GM18502 (cell line): ENCODE data around the gene GRAMD4.
"Not testable (repeated sequence)": the region's sequence is repeated elsewhere in the genome, so short reads cannot be mapped to it uniquely, and the experiment has no call there.

Experiments
- ATAC-seq: cut with Tn5 transposase; IDR thresholded peaks from one replicate; pipeline ENCODE4 v1.9.1; 2021; ENCODE audit warnings: mild to moderate bottlenecking; ENCODE audit not compliant: unreplicated experiment, poor library complexity

Gene GRAMD4

DNA sequence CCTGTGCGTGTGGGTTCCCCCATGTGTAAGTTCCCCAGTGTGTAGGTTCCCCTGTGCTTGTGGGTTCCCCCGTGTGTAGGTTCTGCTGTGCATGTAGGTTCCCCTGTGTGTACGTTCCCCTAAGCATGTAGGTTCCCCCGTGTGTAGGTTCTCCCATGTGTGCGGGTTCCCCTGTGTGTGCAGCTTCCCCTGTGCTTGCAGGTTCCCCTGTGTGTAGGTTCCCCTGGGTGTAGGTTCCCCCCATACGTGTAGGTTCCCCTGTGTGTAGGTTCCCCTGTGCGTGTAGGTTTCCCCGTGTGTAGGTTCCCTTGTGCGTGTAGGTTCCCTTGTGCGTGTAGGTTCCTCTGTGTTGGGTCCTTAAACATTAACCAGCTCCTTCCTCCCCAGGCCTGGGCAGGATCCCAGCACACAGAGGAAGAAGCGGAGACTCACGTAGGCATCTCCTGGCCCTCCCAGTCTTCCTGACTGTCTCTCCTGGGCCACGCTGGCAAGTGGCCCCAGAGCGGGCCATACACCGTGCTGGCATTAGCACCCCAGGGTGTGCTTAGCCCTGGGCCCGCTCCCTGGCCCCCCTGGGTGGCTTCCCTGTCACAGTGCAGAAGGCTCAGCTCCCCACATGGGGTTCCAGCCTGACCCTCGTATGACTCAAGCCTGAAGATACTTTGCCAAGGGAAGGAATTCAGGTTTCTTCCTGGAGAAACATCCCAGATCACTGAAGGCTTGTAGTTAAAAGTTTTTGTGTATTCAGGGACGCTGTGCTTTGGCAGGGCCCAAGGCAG, 2.8 kb upstream of the GRAMD4 start:
- ATAC-seq, result no peak

DNA sequence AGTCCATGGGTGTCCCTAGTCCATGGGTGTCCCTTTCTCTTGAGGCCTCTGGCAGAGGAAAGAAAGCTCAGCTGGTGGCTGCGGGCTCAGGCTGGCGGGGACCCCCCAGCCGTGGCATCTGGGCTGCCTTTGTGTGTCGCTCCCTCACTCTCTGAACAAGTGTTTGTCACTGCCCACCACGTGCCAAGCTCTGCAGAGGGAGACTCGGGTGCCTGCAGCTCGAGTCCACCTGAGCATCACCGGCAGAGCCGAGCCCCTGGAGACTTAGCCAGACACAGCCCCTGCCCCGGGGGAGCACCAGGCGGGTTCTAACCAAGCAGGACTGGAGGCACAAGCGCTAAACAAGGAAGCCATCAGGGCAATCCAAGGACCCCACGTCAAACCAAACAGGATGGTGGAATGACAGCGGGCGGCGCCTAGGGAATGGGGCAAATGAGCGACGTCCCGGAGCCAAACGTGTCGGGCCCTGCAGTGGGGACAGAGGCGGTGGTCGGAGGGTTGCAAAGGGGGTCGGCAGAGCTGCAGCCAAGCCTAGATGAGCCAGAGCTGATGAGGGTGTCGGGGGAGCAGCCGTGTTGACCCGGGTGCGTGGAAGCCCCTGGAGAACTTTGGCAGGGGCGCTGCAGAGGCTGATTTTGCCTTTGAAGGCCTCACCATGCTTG, 2.1 kb upstream of the GRAMD4 start:
- ATAC-seq, result no peak

DNA sequence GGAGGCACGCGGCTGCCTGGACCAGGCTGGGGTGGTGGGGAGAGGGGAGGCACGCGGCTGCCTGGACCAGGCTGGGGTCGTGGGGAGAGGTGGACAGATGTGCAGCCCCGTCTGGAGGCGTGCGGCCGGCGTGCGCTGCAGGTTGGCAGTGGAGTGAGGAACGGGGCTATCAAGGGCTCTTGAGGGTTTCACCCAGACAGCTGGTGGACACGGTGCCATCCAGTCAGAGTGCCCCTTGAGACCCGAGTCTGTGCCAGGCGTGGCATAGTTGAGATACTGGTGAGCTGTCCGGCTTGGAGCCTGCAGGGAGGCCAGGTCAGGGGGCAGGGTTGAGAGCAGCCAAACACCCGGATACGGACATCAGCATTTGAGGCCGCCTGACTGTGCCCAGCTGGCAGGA, 1.5 kb upstream of the GRAMD4 start:
- ATAC-seq, result no peak

DNA sequence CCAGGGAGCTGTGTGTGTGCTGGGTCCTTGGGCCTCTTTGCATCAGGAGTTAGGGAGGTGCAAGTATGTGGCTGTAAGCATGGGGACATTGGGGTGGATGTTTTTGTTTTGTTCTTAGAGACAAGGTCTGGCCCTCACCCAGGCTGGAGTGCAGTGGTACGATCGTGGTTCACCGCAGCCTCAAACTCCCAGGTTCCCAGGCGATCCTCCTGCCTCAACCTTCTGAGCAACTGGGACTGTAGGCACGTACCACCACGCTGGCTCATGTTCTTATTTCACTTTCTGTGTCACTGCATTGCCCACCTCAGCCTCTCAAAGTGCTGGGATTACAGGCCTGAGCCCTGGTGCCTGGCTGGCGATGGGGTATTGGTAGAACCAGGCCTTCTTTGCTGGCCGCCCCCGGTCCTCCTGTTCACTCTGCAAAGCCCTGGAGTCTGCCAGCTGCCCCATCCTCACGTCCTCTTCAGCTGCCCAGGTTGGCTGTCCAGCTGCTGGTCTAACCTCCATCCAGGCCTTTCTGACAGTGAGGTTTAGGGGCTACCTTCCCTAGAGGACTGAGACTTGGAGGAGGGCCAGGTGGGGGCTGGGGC, 851 bp upstream of the GRAMD4 start:
- no peak for ATAC-seq

DNA sequence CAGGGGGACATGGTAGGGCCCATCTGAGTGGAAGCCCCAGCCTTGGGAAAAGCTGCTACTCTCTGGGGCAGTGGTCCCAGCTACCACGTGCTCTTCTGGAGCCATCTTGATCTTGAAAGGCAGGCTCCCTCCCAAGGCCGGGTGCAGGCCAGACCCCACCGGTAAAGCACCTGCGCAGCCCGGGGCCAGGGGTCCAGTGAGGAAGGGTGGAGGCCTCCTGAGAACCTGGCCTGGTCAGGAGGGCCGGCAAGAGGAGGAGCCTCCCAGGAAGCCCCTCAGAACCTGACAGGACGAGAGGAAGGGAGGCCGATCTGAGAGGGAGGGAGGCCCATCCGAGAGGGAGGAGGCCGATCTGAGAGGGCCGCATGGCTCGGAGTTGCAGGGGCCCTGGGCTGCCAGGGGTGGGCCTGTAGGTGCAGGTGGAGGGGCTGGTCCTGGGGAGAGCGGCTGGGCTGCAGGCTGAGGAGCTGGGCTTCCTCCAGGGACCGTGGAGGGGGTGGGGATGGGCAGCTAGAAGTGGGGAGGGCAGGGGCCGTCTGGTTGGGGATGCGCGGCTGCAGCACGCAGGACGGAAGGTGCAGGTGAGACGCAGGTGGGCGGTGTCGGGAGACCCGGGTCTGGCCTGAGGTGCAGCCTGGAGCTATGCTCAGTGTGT, 529 bp downstream of the GRAMD4 start:
- no peak for ATAC-seq

DNA sequence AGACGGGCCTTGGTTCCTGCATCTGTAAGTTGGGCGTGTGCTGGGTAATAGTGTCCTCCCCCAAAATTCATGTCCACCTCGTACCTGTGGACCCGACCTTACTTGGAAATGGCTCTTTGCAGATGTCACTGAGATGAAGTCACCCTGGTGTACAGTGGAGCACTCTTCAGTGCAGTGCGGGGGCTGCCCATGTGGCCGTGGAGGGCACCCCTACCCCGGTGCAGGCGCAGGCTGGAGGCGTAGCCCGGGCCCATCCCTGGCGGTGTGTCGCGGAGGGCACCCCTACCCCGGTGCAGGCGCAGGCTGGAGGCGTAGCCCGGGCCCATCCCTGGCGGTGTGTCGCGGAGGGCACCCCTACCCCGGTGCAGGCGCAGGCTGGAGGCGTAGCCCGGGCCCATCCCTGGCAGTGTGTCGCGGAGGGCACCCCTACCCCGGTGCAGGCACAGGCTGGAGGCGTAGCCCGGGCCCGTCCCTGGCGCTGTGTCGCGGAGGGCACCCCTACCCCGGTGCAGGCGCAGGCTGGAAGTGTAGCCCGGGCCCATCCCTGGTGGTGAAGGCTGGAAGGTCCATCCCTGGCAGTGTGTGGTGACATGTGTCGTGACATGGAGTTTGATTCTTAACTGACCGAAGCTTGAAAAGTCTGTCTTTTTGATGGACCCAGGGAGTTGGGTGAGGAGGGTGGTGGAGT, 1.2 kb downstream of the GRAMD4 start:
- ATAC-seq, result not testable (repeated sequence)

DNA sequence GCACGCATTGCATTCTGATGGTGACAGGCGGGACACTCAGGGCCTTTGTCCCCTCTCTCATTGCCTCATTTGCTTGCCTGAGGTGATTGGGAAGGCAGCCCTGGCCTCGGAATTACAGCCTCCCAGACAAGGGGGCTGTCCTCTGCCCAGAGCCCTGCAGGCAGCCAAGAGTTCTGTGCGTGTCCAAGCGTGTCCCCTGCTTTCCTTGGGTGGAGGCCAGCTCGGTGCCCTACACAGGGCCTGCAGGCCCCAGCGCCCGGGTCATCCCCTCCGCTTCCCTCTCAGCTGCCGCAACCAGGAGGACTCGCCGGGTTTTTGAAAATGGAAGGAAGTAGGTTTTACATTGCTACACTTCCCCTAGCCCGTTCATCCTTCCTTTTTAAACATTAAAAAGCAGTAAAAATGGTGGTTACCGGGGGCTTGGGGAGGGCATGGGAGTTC, 1.9 kb downstream of the GRAMD4 start:
- ATAC-seq, result no peak

DNA sequence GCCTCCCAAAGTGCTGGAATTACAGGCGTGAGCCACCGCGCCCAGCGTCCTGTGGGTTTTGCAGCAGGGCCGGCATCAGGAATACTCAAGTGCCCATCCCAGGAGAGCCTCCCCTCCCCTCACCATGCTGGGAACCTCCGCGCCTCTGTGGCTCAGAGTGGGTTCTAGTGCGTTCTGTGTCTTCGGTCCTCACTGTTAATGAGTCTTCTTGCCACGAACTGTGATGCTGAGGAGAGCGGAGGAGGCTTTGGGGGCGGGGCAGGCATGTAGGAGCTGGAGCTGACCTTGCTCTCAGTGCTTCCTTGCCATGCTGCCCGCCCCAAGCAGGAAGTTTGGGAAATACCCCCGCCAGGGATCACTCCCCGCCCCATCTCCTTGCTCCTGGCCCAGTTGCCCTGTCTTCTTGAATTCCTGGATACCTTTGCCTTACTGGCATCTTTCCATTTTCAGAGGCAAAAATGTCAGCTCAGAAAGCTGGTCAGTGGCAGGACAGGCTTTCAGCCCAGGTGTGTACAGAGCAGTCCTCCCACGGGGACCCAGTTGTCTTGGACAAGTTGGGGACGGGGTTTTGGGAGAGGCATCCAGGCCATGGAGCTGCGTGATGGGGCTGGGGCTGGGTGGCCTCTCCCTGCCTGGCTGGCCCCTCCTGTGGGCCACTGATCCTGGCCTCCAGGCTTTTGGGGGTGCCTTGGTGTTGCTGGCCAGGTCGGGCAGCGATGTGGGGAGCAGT, 5.1 kb downstream of the GRAMD4 start:
- ATAC-seq, result no peak

DNA sequence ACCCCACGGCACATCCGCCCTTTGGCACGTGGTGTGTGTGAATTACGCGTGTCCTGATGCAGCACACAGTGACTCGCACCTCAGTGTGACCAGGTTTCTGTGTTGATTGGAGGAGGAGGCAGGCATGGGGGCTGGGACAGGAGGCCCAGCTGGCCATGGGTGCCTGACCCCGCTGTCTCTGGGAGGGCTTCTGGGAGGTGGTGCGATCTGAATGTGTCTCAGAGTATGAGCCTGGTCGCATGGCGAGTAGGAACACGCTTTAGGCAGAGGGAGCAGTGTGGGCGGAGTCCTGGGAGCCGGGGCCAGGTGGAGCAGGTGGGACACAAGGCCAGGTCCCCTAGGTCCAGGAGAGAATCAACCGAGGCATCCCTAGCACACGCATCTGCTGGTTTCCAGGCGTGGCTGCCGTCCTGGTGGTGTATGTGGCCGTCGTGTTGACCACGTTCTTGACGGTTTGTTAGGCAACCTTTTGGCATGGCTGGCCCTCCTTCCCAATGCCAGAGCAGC, 5.7 kb downstream of the GRAMD4 start:
- no peak for ATAC-seq

DNA sequence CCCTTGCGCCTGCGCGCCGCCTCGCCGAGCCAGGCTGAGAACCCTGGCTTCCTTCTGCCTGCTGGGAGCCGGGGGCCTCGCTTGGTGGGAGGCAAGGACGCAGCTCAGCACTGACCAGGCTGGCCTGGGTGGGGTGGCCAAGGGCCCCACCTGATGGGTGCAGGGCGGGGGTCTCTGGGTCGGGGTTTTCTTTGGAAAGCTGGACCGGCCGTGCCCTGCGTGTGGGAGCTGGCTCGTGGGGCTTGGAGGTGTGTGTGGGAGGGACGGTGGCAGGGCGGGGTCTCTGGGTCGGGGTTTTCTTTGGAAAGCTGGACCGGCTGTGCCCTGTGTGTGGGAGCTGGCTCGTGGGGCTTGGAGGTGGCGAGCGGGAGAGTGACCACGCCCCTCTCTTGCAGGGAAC, 6.2 kb downstream of the GRAMD4 start:
- no peak for ATAC-seq

DNA sequence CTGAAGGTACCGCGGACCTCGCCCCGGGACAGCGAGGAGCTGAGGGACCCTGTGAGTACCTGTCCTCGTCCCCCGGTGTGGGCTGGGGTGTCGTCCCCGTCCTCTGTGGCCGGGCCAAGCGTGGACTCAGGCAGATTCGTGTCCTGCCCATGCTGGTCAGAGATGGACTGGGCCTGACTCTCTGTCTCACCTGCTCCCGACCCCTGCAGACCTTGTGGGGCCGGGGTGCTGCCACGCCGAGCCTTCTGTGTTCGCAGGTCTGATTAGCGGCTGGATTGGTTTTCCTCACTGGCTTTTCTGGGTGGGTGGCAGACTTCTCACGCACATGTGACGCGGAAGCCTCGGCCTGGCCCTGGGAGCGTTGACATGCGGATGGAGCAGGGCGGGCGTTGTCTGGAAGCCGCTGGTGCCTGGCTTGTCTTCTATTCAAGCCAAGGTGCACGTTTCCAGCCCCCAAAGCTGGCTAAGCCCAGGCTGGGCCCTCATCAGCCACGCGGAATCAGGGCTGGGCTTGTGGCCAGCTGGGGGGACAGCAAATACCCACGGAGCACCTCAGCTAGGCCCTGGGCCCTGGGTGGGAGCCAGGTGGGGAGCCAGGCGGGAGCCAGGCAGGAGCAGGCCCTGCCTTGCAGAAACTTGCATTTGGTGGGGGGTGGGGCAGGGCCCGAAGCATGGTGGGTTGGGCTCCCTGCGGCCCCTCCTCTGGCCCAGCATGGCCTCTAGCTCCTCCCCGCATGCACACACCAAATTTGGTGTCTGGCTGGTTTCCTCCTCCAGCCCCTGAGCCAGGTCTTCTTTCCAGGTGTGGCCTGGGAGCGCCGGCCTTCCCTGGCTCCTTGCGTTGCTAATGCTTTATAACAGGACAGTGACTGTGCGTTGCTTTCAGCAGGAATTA, 7.0 kb downstream of the GRAMD4 start:
- no peak for ATAC-seq

DNA sequence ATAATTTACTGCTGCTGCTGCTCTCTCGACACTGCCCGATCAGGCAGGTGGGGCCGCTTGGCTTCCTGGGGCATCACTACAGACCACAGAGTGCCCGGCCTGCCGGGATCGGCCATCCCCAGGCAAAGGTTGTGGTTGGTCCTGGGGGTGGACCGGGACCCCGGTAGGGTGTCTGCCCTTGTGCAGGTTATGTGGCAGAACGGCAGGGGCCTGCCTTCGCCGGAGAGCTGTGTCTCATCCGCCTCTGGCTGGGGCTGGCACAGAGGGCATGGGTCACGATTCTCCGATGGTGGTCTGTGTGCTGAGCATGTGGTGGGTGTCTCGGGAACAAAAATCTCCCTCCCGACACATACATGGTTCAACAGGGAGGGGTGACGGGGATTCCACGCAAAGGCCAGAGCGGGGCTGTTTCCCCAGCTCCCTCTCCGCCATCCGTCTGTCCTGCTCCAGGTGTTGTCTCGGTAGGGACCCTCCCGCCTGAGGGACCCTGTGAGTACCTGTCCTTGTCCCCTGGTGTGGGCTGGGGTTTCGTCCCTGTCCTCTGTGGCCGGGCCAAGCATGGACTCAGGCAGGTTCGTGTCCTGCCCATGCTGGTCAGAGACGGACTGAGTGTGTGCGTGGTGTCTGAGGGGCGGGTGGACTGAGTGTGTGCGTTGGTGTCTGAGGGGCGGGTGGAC, 7.8 kb downstream of the GRAMD4 start:
- ATAC-seq, result no peak

DNA sequence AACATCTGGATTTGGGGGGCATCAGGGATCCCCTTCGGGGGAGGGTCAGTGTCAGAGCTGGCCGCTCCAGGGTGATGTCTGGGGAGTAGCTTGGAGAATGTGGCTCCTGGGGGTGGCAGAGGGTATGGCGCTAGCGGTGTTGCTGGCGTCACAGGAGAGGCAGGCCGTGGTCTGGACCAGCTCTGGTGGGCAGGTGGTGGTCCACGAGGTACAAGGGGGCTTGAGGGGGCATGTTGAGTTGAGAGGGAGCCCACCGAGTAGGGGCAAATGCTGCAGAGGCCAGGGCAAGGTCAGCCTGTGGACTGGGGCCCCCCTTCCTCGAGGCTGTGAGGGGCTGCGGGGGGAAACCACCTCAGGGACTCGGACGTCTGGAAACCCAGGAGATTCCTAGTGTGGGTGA, 8.6 kb downstream of the GRAMD4 start:
- ATAC-seq, result no peak

DNA sequence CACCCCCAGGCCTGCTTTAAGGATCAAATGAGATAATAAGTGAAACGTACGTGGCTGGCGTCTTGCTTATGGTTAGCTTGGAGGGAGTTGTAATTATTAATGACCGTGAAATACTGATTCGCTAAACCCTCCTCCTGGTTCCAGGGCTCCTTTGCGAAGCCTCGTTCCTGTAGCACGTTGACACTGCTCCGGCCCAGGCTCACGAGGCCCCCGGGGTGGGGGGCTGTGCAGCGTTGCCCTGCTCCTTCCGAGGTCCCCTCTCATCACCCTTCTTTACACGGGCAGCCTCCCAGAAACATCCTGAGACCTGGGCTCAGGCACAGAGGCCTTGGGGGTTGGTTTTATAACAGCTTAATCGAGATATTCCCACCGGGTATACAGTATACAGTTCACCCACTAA, 9.1 kb downstream of the GRAMD4 start:
- no peak for ATAC-seq

DNA sequence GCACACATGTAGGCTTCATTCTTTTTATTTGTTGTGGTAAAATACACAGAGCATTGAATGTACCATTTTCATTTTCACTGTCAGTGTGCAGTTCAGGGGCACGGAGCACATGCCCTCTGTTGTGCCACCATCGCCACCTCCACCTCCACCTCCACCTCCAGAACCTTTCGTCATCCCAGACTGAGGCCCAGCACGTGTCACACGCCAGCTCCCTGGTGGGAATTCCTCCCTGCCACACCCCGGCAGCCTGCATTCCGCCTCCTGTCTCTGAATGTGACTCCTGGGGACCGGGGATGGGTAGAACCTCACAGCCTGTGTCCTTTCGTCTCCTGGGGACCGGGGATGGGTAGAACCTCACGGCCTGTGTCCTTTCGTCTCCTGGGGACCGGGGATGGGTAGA, 10.9 kb downstream of the GRAMD4 start:
- ATAC-seq, result no peak

DNA sequence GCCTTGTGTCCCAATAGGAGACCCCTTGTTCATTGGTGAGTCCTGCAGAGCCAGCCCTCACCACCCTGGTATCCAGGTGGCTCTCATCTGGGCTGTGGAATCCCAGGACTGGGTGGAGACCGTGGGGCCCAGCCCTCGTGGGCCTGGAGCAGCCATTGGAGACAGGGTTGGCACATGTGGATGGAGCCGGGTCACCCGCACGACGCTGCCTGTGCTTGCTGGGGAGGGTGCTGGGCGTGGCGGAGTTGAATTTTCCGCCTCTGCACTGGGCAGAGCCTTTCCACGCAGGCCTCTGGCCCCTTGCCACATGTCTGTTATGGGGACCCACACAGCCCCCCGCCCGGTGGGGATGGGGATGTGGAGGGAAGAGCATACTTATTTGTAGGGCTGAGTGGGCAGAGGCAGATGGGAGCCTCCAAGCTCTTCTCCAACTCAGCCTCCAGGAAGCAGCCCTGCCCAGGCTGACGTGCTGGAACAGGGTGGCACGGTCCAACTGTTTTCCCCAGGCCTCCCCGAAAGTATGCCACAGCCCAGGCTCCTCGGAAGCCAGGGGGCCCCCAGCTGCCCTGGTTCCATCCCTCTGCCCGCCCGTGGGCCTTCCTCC, 12.6 kb downstream of the GRAMD4 start:
- ATAC-seq, result no peak

DNA sequence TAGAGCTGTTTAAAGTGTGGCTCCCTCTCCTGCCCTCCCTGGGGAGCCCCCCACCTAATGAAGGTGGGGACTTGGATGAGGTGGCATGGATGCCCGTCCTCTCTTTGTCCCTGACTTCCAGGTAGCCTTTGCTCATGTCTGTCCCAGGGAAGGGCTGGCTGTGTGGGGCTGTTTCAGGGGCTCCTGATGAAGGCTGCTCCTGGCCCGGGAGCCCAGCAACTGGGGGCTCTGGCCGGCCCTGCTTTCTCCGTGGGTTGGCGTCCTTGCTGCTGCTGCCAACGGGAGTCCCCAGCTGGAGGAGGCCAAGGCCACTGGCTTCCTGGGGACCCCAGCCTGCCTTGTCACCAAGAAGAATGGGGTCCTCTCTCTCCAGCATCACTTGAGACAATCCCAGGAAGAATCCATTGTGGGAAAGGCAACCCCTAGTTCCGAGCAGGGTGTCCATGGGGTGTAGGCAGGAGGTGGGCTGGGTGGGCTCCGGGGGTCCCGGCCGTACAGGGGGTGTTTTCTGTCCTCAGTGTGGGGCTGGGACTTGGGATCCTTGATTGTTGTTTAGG, 13.2 kb downstream of the GRAMD4 start:
- ATAC-seq, result no peak
